IMR-90 (cell line): ENCODE measurements around the gene AXIN2. TPM values are rescaled to one million over a fixed set of nuclear protein-coding genes. Genes with fewer than 3 reads are reported as not detected.

Experiments used
- ATAC-seq: fragments of 200-7000 bp; cut with Tn5 transposase; 2 replicates; pipeline ENCODE4 v1.9.1; 2020; ENCODE audit warnings: low read depth, mild to moderate bottlenecking, moderate library complexity
- BruUV-seq: library from RNA; stranded (reverse); fragments of 400-500 nt; replicated peaks from 2 replicates; lab custom pipeline; 2021; lab: Mats Ljungman, UMichigan
- CTCF ChIA-PET: fragments of 300-600 bp; formaldehyde crosslinking; extraction: SDS; loops from one replicate; lab custom pipeline; 2021; ENCODE audit warnings: antibody characterized with exemption; lab: Yijun Ruan, JAX
- POLR2A ChIA-PET: fragments of 300-600 bp; sonication (Branson Sonifier 250); formaldehyde crosslinking; loops from one replicate; lab custom pipeline; 2022; ENCODE audit warnings: antibody characterized with exemption; ENCODE audit not compliant: unreplicated experiment; lab: Charles Lee
- DNase-seq: peaks from one replicate; pipeline ENCODE4 v3.0.0; 2013
- H2AFZ ChIP-seq: replicated peaks from 2 replicates; pipeline ENCODE3; 2013; ENCODE audit warnings: low read length, mild to moderate bottlenecking; ENCODE audit not compliant: poor library complexity
- H2AK5ac ChIP-seq: 2 replicates; pipeline ENCODE4 v1.6.1; 2013; ENCODE audit warnings: low read depth, low read length, inconsistent platforms
- H2AK9ac ChIP-seq: replicated peaks from 2 replicates; pipeline ENCODE3; 2013; ENCODE audit warnings: mild to moderate bottlenecking, low read depth, low read length, moderate library complexity; ENCODE audit not compliant: poor library complexity
- H2BK120ac ChIP-seq: 2 replicates; pipeline ENCODE4 v1.6.1; 2013; ENCODE audit warnings: low read depth, low read length, inconsistent platforms
- H2BK15ac ChIP-seq: 3 replicates; pipeline ENCODE4 v1.6.1; 2013; ENCODE audit warnings: low read depth, low read length, inconsistent platforms
- H2BK20ac ChIP-seq: 2 replicates; pipeline ENCODE4 v1.6.1; 2013; ENCODE audit warnings: low read depth, mild to moderate bottlenecking, inconsistent platforms, low read length, moderate library complexity
- H2BK5ac ChIP-seq: 2 replicates; pipeline ENCODE4 v1.6.1; 2013; ENCODE audit warnings: mild to moderate bottlenecking, low read depth, low read length, inconsistent platforms; ENCODE audit not compliant: poor library complexity, severe bottlenecking
- H3K14ac ChIP-seq: replicated peaks from 2 replicates; pipeline ENCODE4 v1.6.1; 2013; ENCODE audit warnings: low read depth, low read length, inconsistent platforms
- H3K18ac ChIP-seq: 2 replicates; pipeline ENCODE4 v1.6.1; 2013; ENCODE audit warnings: low read depth, low read length, control low read depth
- H3K23ac ChIP-seq: 2 replicates; pipeline ENCODE4 v1.6.1; 2013; ENCODE audit warnings: low read depth, low read length, inconsistent platforms
- H3K27ac ChIP-seq: 2 replicates; pipeline ENCODE4 v1.5.1; 2013; ENCODE audit warnings: mild to moderate bottlenecking, control low read depth, low read length; ENCODE audit not compliant: insufficient read depth
- H3K27me3 ChIP-seq: 2 replicates; pipeline ENCODE4 v1.6.1; 2013; ENCODE audit warnings: low read length; ENCODE audit not compliant: control insufficient read depth, insufficient read depth
- H3K36me3 ChIP-seq: 2 replicates; pipeline ENCODE4 v1.6.1; 2013; ENCODE audit warnings: low read length, mixed read lengths; ENCODE audit not compliant: control insufficient read depth, insufficient read depth
- H3K4ac ChIP-seq: 2 replicates; pipeline ENCODE4 v1.6.1; 2013; ENCODE audit warnings: low read depth, low read length, inconsistent platforms
- H3K4me1 ChIP-seq: 2 replicates; pipeline ENCODE4 v1.6.1; 2013; ENCODE audit warnings: low read length, mixed read lengths; ENCODE audit not compliant: control insufficient read depth, insufficient read depth
- H3K4me2 ChIP-seq: 2 replicates; pipeline ENCODE4 v1.6.1; 2013; ENCODE audit warnings: low read depth, mild to moderate bottlenecking, control low read depth, low read length, moderate library complexity
- H3K4me3 ChIP-seq: 2 replicates; pipeline ENCODE4 v1.5.1; 2013; ENCODE audit warnings: low read depth, mild to moderate bottlenecking, control low read depth, low read length, moderate library complexity; ENCODE audit not compliant: insufficient read depth
- H3K56ac ChIP-seq: 2 replicates; pipeline ENCODE4 v1.6.1; 2013; ENCODE audit warnings: low read length, inconsistent platforms; ENCODE audit not compliant: insufficient read depth; ENCODE audit errors: extremely low read depth
- H3K79me1 ChIP-seq, 2 experiments: 2 replicates each; pipeline ENCODE4 v1.6.1; 2013; ENCODE audit warnings: low read length in 2 of 2, inconsistent platforms in 1 of 2, low read depth in 1 of 2
- H3K9ac ChIP-seq: 2 replicates; pipeline ENCODE4 v1.6.1; 2013; ENCODE audit warnings: low read depth, low read length, control low read depth
- H3K9me1 ChIP-seq: 2 replicates; pipeline ENCODE4 v1.6.1; 2013; ENCODE audit warnings: low read length, inconsistent platforms; ENCODE audit not compliant: insufficient read depth
- H3K9me3 ChIP-seq: 2 replicates; pipeline ENCODE4 v1.6.1; 2013; ENCODE audit warnings: low read length; ENCODE audit not compliant: control insufficient read depth, insufficient read depth
- H4K20me1 ChIP-seq: 2 replicates; pipeline ENCODE4 v1.6.1; 2013; ENCODE audit warnings: low read length, inconsistent platforms; ENCODE audit not compliant: insufficient read depth
- H4K5ac ChIP-seq: 2 replicates; pipeline ENCODE4 v1.6.1; 2013; ENCODE audit warnings: mild to moderate bottlenecking, low read depth, low read length, control low read depth
- H4K8ac ChIP-seq, 2 experiments: 2 replicates each; pipeline ENCODE4 v1.6.1; 2013; ENCODE audit warnings: low read depth in 2 of 2, low read length in 2 of 2, control low read depth in 1 of 2, inconsistent platforms in 1 of 2
- H4K91ac ChIP-seq: 2 replicates; pipeline ENCODE4 v1.6.1; 2013; ENCODE audit warnings: low read depth, low read length, inconsistent platforms; ENCODE audit not compliant: insufficient read depth
- CEBPB ChIP-seq: IDR thresholded peaks from 2 replicates; pipeline ENCODE4 v1.6.1; 2012; ENCODE audit warnings: low read depth, low read length, improper control_type of control experiment
- MAZ ChIP-seq: IDR thresholded peaks from 2 replicates; pipeline ENCODE4 v1.6.1; 2012; ENCODE audit warnings: low read depth, mild to moderate bottlenecking, low read length, improper control_type of control experiment, moderate library complexity, borderline replicate concordance
- POLR2A ChIP-seq: IDR thresholded peaks from 2 replicates; pipeline ENCODE4 v1.6.1; 2012; ENCODE audit warnings: mild to moderate bottlenecking, low read depth, low read length
- RAD21 ChIP-seq: IDR thresholded peaks from 2 replicates; pipeline ENCODE4 v1.6.1; 2012; ENCODE audit warnings: low read length, improper control_type of control experiment
- SMC3 ChIP-seq: fragments of 150-350 bp; IDR thresholded peaks from 2 replicates; pipeline ENCODE4 v1.6.1; 2016; ENCODE audit warnings: low read depth, mild to moderate bottlenecking, antibody characterized with exemption, low read length, moderate library complexity
- WGBS, 2 experiments: methylation state at CpG; one replicate each; pipeline versions ENCODE4 v1.1.5 to v1.1.7; 2013; ENCODE audit warnings: missing lambda C conversion rate in 2 of 2; ENCODE audit not compliant: insufficient read length in 1 of 2; ENCODE audit errors: extremely low coverage in 2 of 2; 5-methylcytosine and 5-hydroxymethylcytosine counted together
- dilution Hi-C: fragments of 300-500 bp; cut with HindIII; formaldehyde crosslinking; loops from one replicate; pipeline ENCODE4 v1.14.3; 2018; ENCODE audit warnings: low sequenced_read_pairs; ENCODE audit not compliant: unreplicated experiment
- in situ Hi-C: fragments of 300-500 bp; cut with MboI; formaldehyde crosslinking; loops from 3 replicates; pipeline ENCODE4 v1.14.3; 2019; ENCODE audit warnings: low sequenced_read_pairs, inconsistent platforms, mixed read lengths
- intact Hi-C: fragments of 100-400 bp; cut with micrococcal nuclease; formaldehyde crosslinking; loops from 2 replicates; pipeline ENCODE4 v1.10.0; 2022
- polyA plus RNA-seq, 3 experiments: library from polyadenylated mRNA; depleted of rRNA; stranded (reverse); fragments of >200 nt; gene quantifications; 2 replicates each; pipeline ENCODE4 v1.2.3, GENCODE V29; 2012; ENCODE audit warnings: low replicate concordance in 1 of 3
- total RNA-seq: library from RNA; depleted of rRNA; stranded (reverse); fragments of >200 nt; gene quantifications from 2 replicates; pipeline ENCODE4 v1.2.3, GENCODE V29; 2012
- TF ChIP-seq, protein P1 (sequence below): conservative IDR thresholded peaks from 2 replicates; pipeline ENCODE4 v1.5.1; 2012; ENCODE audit warnings: mild to moderate bottlenecking, low read depth, low read length, improper control_type of control experiment
- TF ChIP-seq, protein P2 (sequence below): fragments of 150-350 bp; IDR thresholded peaks from 2 replicates; pipeline ENCODE4 v1.6.1; 2017; ENCODE audit warnings: mild to moderate bottlenecking, antibody characterized with exemption, low read length, low read depth

AXIN2 gene
- total and polyA plus RNA-seq, 2 of the 4 experiments (the other 2 are of a cell fraction): 0.91 to 1.8 TPM

DNA sequence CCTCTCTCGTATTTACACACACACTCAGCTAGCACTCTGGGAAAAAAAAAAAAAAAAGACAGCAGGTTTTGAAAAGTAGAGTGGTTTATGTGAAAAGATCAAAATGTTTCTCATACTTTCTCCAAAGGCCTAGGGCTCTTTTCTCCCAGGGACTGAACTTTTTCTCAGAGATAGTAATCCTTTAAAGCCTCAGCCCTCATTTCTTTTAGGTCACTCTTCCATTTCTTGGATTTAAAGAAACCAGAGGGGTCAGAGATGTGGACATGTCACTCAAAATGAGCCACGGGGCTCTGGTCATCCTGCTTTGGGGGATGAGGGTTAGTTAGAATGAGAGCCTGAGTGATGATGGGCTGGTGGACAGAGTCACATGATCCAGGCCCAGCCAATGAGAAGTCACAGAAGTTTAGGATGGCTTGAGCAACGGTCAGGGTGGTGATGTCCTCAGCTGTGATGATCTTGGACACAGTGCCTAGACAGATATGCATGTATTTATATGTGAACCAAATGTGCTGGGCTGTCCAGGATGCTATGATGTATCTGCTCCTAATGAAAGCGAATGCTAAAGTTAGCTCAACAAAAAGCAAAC is 33.7 kb upstream of the AXIN2 start:
- no peaks in the 10 kb centered on the region for H3K9me3 ChIP-seq
- H2BK20ac ChIP-seq: no peak overlapping the region
- dilution Hi-C loops: no loop called here
- no peak for DNase-seq
- BruUV-seq: no TSS peak
- H2AK5ac ChIP-seq: no peak overlapping the region
- H3K4me3 ChIP-seq: no peak overlapping the region
- H3K9me1 ChIP-seq: no peaks in the 10 kb centered on the region
- no peak overlapping the region for H3K18ac ChIP-seq
- no peak overlapping the region for H4K5ac ChIP-seq
- H3K27me3 ChIP-seq: peaks cover 10% of the 10 kb centered on the region
- ChIA-PET CTCF (no interaction called here), POLR2A (no interaction called here)
- ATAC-seq: peak; percentile 17; the same call in 1 of the 2 replicates
- H3K79me1 ChIP-seq: no peaks in the 10 kb centered on the region
- H3K14ac ChIP-seq: no peak overlapping the region
- H3K36me3 ChIP-seq: no peaks in the 10 kb centered on the region
- TF ChIP-seq, protein P1, sequence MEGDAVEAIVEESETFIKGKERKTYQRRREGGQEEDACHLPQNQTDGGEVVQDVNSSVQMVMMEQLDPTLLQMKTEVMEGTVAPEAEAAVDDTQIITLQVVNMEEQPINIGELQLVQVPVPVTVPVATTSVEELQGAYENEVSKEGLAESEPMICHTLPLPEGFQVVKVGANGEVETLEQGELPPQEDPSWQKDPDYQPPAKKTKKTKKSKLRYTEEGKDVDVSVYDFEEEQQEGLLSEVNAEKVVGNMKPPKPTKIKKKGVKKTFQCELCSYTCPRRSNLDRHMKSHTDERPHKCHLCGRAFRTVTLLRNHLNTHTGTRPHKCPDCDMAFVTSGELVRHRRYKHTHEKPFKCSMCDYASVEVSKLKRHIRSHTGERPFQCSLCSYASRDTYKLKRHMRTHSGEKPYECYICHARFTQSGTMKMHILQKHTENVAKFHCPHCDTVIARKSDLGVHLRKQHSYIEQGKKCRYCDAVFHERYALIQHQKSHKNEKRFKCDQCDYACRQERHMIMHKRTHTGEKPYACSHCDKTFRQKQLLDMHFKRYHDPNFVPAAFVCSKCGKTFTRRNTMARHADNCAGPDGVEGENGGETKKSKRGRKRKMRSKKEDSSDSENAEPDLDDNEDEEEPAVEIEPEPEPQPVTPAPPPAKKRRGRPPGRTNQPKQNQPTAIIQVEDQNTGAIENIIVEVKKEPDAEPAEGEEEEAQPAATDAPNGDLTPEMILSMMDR: no peak
- TF ChIP-seq CEBPB (no peak), MAZ (no peak), POLR2A (no peak), SMC3 (no peak), RAD21 (no peak)
- TF ChIP-seq, protein P2, sequence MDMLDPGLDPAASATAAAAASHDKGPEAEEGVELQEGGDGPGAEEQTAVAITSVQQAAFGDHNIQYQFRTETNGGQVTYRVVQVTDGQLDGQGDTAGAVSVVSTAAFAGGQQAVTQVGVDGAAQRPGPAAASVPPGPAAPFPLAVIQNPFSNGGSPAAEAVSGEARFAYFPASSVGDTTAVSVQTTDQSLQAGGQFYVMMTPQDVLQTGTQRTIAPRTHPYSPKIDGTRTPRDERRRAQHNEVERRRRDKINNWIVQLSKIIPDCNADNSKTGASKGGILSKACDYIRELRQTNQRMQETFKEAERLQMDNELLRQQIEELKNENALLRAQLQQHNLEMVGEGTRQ: peak; percentile 51; the same call in 1 of the 2 replicates
- in situ Hi-C loops: no loop called here
- peak overlapping the region; percentile 37 for H2AFZ ChIP-seq
- no peak overlapping the region for H2BK15ac ChIP-seq
- H4K20me1 ChIP-seq: no peaks in the 10 kb centered on the region
- H2AK9ac ChIP-seq: no peak overlapping the region
- intact Hi-C loops: no loop called here
- H3K23ac ChIP-seq: no peak overlapping the region
- H3K27ac ChIP-seq: no peak overlapping the region
- H3K4me1 ChIP-seq: no peaks in the 10 kb centered on the region; the same call in 1 of the 2 replicates
- H4K91ac ChIP-seq: no peak overlapping the region
- no peak overlapping the region for H4K8ac ChIP-seq
- no peak overlapping the region for H3K56ac ChIP-seq
- no peak overlapping the region for H3K4ac ChIP-seq
- H2BK5ac ChIP-seq: no peak overlapping the region
- H2BK120ac ChIP-seq: no peak overlapping the region
- H3K4me2 ChIP-seq: no peak overlapping the region
- 56% methylated on average over 1 of the region's 4 CpGs; no CpG with 5 or more reads in 1 of the 2 experiments for WGBS, 2 experiments
- no peak overlapping the region for H3K9ac ChIP-seq
